ENCODE results near the gene TLL2.

TLL2 gene

DNA sequence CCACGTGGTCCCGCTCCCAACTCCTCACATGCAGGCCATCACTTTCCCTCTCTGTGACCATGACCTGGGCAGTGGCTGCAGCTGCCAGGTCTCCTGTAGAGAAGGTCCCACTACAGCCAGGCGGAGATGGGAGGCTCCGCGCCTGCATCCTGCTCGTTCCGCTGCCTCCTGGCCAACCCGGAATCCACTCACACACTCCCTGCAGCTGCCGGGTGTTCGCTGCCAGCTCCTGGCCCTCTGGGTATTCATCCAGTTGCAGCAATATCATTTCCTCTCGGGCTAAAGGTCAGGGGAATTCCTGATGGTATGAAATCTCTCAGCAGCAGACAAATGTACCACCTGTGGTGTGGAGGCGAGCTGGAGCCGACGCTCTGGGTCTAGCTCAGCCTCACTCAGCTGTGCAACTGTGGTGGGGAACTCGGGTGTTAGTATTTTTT is 65.7 kb downstream of the TLL2 start:
- DNase-seq (ENCODE audit: low spot score), result peak; percentile 54
- in situ Hi-C loops (cut with MboI; ENCODE audit: low pct_unique_long_range_greater_than_20kb, low sequenced_read_pairs, unreplicated experiment), result no loop called here
- TF ChIP-seq CTCF (IDR thresholded peaks at IDR 0.05; ENCODE audit: extremely low read depth, insufficient read depth, missing control alignments), result no peak

DNA sequence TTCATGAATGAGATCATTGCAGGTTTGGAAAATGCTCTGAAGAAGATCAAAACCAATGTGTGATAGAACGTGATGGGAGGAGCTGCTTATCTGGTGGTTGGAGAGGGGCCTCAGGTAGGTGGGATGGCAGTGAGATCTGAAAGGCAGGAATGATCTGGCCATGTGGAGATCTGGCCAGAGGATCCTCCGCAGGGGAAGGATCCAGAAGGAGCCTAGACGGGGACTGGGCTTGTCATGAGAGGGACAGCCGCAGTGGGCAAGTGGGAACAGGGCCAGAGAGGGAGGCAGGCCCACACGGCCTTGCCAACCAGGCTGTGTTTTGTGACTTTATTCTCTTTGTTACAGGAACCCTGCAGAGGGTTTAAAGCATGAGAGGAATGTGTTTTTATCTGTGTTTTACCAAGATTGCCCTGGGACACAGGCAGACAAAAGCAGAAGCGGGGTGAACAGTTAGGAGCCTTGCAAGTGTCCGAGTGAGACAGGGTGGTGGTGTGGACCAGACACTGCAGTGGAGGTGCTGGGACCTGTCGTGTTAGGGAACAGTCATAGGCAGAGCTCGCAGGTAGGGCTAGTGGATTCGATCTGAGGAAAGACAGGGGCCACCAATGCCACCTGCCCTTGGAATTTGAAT is 66.6 kb downstream of the TLL2 start:
- TF ChIP-seq CTCF (IDR thresholded peaks at IDR 0.05; ENCODE audit: extremely low read depth, insufficient read depth, missing control alignments), result no peak
- in situ Hi-C loops (cut with MboI; ENCODE audit: low pct_unique_long_range_greater_than_20kb, low sequenced_read_pairs, unreplicated experiment), result no loop called here
- DNase-seq (ENCODE audit: low spot score), result no peak

DNA sequence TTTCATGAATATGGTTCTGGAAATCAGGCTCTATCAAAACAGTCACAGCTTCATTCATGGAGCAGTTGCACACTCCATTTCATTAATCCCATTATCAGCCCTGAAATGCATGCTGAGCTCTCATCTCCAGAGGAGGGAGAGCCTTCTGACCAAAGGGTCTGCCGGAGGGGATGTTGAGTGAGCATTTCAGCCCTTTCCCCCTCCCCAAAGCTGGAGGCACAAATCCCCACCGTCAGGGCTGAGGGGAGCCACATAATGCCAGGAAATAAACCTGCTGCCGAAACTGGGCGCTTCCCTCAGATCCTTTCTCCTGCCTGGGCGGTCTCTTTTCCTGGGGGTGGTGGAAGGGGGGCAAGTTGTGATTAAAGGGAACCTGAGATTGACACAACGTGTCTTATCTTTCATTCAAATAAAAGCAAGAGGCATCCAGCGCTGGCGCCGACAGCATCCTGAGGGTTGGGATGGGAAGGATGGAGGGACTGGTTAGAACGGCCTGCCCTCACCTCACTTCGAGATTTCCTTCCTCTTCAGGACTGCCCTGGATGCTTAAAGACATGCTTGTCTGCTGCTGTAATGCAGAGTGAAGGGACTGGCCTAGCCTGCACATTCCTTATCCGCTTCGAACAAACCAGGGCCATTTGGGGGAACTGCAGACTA is 71.6 kb downstream of the TLL2 start:
- no peak for DNase-seq (ENCODE audit: low spot score)
- TF ChIP-seq CTCF (IDR thresholded peaks at IDR 0.05; ENCODE audit: extremely low read depth, insufficient read depth, missing control alignments), result no peak
- in situ Hi-C loops (cut with MboI; ENCODE audit: low pct_unique_long_range_greater_than_20kb, low sequenced_read_pairs, unreplicated experiment), result no loop called here

GRCh38 chr10:96441322-96441885 is 72.3 kb downstream of the TLL2 start:
- in situ Hi-C loops (cut with MboI; ENCODE audit: low pct_unique_long_range_greater_than_20kb, low sequenced_read_pairs, unreplicated experiment), result no loop called here
- no peak for DNase-seq (ENCODE audit: low spot score)
- TF ChIP-seq CTCF (IDR thresholded peaks at IDR 0.05; ENCODE audit: extremely low read depth, insufficient read depth, missing control alignments), result no peak

DNA sequence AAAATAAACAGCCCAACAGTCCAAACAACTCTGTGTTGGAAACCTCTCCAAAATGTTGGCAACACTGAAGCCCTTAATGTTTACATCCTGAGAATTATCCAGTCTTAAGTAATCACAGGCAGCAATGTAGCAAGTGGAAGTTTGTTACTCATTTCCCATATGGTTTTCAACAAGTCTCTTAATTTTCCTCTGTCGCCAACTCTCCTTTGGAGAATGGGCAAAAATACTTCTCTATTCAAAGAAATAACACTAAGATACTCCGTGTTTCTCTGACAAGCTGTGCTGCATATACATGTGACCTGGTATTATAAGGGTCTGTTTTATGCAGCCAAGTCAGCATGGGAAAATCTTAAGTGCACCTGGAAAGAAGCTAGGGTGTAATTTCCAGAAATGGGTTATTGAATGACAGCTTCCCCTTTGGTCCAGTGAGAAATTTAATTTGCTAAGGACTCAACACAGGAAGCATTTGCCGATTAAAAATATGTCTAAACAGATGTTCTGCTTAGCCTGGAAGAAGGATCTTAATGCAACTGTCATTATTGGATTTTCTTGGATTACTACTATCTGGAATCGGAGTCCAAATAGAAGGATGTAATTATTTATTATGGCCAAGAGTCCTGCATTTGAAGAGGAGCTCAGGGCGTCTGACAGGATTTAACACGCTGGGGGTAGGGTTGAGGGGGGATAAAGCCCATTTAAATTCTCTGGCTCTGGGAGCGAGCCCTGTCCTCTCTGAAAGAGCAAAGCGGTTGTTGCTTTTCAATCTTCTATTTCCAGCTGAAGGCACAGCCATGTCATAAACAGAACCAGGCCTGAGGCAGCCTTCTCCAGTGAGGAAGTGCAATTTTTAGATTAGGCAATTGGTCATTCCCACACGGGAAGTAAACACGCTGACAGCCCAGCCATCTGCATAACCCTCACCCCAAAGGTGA is 73.1 kb downstream of the TLL2 start:
- in situ Hi-C loops (cut with MboI; ENCODE audit: low pct_unique_long_range_greater_than_20kb, low sequenced_read_pairs, unreplicated experiment), result no loop called here
- TF ChIP-seq CTCF (IDR thresholded peaks at IDR 0.05; ENCODE audit: extremely low read depth, insufficient read depth, missing control alignments), result no peak
- DNase-seq (ENCODE audit: low spot score), result no peak

DNA sequence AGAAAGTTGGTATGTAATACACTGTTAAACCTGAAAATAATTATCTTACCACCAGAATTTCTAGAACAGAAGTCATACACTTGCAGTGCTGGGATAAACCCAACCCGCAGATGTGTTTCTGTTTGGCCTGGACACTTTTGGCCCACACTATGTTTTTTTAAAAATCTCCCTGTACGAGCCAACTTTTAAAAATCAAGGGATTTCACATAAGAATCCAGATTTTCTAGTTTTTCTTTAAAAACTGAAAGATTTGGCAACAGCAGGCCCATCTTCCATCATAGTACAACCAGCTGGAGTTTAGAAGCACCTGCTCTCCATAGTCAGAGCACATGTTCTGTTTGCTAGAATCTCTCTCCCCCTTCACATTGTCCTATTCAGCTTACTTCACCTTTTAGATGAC is 74.0 kb downstream of the TLL2 start:
- in situ Hi-C loops (cut with MboI; ENCODE audit: low pct_unique_long_range_greater_than_20kb, low sequenced_read_pairs, unreplicated experiment), result no loop called here
- no peak for DNase-seq (ENCODE audit: low spot score)
- TF ChIP-seq CTCF (IDR thresholded peaks at IDR 0.05; ENCODE audit: extremely low read depth, insufficient read depth, missing control alignments), result no peak
